PFSK-1 (cell line): ENCODE data around the gene FOXO3. TPM values are rescaled to one million over a fixed set of nuclear protein-coding genes. Genes with fewer than 3 reads are reported as not detected.
A peak's percentile ranks its signal among the peaks of the same experiment; 100 is the strongest.

Source experiments
- FOXP2 ChIP-seq: optimal IDR thresholded peaks from 2 replicates; pipeline ENCODE3; 2011; ENCODE audit warnings: borderline replicate concordance, control low read depth, inconsistent platforms; ENCODE audit not compliant: insufficient read depth; ENCODE audit errors: extremely low read length, extremely low read depth
- POLR2AphosphoS5 ChIP-seq: IDR thresholded peaks from 2 replicates; pipeline ENCODE4 v1.6.1; 2012; ENCODE audit warnings: low read depth, mild to moderate bottlenecking, control low read depth, low read length, moderate library complexity
- REST ChIP-seq, 2 experiments: IDR thresholded peaks; 2 replicates each; pipeline versions ENCODE4 v1.6.1 to v1.8.0; 2011 to 2012; ENCODE audit warnings: low read depth in 2 of 2, low read length in 2 of 2, control low read depth in 1 of 2, inconsistent platforms in 1 of 2, mild to moderate bottlenecking in 1 of 2, moderate library complexity in 1 of 2; ENCODE audit not compliant: insufficient read depth in 1 of 2
- SIN3A ChIP-seq: IDR thresholded peaks from 2 replicates; pipeline ENCODE4 v1.6.1; 2012; ENCODE audit warnings: mild to moderate bottlenecking, low read length, moderate library complexity, borderline replicate concordance; ENCODE audit not compliant: insufficient read depth
- TAF1 ChIP-seq: IDR thresholded peaks from 2 replicates; pipeline ENCODE4 v1.6.1; 2012; ENCODE audit warnings: low read length, control low read depth, borderline replicate concordance; ENCODE audit not compliant: insufficient read depth
- polyA plus RNA-seq: library from polyadenylated mRNA; unstranded; fragments of >200 nt; gene quantifications from one replicate; pipeline ENCODE4 v1.2.1, GENCODE V29; 2012; ENCODE audit warnings: low read depth, missing spikeins; ENCODE audit not compliant: insufficient read length

The FOXO3 gene
- 10.4 TPM for polyA plus RNA-seq

- TF ChIP-seq REST (IDR thresholded peaks at IDR 0.05; ENCODE audit: insufficient read depth in 1 of 2, low read depth in 2 of 2, low read length in 2 of 2): 0 out of 4 replicates have a peak, but pooled peaks of 1 of the 2 experiments have one; percentile 17
- peak; percentile 30 for TF ChIP-seq FOXP2
- peak; percentile 14; the same call in 1 of the 2 replicates for TF ChIP-seq TAF1
- TF ChIP-seq POLR2AphosphoS5: peak; percentile 73
- TF ChIP-seq SIN3A: no peak; the same call in 1 of the 2 replicates
Observed at GRCh38 chr6:108560463-108561308, at the start of gene FOXO3. TSS of gene FOXO3 (plus strand) at chr6:108560917. CDS start at chr6:108561209, 292 bp downstream.

GRCh38 chr6:108518714-108519576 is 41.8 kb upstream of the FOXO3 start:
- no peak for TF ChIP-seq TAF1
- TF ChIP-seq REST (IDR thresholded peaks at IDR 0.05; ENCODE audit: insufficient read depth in 1 of 2, low read depth in 2 of 2, low read length in 2 of 2): no peak
- no peak for TF ChIP-seq POLR2AphosphoS5
- TF ChIP-seq FOXP2: no peak

- TF ChIP-seq REST (IDR thresholded peaks at IDR 0.05; ENCODE audit: insufficient read depth in 1 of 2, low read depth in 2 of 2, low read length in 2 of 2) (no peak), TAF1 (no peak)
Observed at GRCh38 chr6:108521616-108522107, 39.1 kb upstream of the FOXO3 start.

- no peak for TF ChIP-seq POLR2AphosphoS5
Observed at GRCh38 chr6:108523697-108524096, 37.0 kb upstream of the FOXO3 start.

GRCh38 chr6:108524528-108525248 is 36.0 kb upstream of the FOXO3 start:
- no peak for TF ChIP-seq SIN3A
- no peak for TF ChIP-seq FOXP2
- TF ChIP-seq REST (IDR thresholded peaks at IDR 0.05; ENCODE audit: insufficient read depth in 1 of 2, low read depth in 2 of 2, low read length in 2 of 2): no peak
- TF ChIP-seq TAF1: no peak
- TF ChIP-seq POLR2AphosphoS5: no peak
